ENCODE data around the gene AWAT2.

The AWAT2 gene, protein sequence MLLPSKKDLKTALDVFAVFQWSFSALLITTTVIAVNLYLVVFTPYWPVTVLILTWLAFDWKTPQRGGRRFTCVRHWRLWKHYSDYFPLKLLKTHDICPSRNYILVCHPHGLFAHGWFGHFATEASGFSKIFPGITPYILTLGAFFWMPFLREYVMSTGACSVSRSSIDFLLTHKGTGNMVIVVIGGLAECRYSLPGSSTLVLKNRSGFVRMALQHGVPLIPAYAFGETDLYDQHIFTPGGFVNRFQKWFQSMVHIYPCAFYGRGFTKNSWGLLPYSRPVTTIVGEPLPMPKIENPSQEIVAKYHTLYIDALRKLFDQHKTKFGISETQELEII

DNA sequence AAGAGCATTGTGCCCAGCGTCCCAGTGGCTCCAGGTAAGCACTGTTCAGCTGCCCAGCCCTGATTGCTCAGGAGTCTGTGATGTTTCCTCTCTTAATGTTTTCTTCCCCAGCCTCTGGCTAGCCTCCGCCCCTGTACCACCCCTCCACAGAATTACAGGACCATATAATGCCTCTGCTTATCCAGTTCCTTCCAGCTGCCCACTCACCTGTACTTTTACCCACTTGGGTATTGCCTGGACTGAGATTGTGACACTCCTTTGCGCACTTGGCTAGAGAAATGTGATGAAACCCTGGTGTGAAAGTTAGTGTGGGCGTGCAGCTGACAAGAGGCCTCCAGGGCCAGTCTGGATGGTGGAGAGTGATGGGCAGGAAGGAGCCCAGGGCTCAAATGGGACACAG lies at the start of gene AWAT2:
TSS of gene AWAT2 (minus strand) at position 14 of the 400 bp plus-strand sequence. CDS start at position 8, 6 bp downstream.
- DNase-seq (ENCODE audit: low spot score), result no peak

DNA sequence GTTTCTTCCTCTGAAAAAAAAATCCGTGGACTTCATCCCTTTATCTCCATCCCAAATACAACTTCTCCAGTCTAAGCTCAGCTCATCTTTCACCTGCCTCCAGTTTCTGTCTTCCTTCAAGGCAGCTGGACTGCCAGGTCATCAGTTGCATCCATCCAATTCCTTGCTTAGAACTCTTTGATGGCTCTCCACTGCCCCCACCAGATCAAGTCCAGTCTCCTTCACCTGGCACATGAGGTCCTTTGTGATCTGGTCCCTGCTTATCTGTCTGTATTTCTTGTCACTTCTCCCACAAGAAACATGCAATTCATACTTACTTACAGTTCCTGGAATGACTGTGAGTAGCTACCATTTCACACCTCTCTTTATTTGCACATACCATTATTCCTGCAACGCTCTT lies 46.3 kb upstream of the AWAT2 start:
- no peak for DNase-seq (ENCODE audit: low spot score)

DNA sequence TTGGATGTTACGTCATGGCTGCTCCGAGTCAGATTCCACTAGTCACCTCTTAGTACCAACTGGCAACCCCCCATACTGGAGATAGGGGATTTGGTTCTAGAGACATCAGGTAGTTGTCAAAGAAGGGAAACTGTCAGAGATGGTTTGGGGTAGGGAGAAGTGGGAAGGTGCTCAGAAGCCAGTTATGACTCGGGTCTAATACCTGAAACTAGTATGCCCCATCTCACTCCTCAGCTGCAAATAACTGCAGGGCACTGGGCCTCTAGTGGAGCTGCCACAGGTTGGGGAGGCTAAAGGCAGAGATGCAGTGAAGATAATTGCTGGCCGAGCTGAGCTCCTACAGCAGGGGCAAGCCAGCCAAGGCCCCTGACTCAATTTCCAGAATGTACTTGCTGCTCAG lies 42.5 kb upstream of the AWAT2 start:
- DNase-seq (ENCODE audit: low spot score), result no peak

DNA sequence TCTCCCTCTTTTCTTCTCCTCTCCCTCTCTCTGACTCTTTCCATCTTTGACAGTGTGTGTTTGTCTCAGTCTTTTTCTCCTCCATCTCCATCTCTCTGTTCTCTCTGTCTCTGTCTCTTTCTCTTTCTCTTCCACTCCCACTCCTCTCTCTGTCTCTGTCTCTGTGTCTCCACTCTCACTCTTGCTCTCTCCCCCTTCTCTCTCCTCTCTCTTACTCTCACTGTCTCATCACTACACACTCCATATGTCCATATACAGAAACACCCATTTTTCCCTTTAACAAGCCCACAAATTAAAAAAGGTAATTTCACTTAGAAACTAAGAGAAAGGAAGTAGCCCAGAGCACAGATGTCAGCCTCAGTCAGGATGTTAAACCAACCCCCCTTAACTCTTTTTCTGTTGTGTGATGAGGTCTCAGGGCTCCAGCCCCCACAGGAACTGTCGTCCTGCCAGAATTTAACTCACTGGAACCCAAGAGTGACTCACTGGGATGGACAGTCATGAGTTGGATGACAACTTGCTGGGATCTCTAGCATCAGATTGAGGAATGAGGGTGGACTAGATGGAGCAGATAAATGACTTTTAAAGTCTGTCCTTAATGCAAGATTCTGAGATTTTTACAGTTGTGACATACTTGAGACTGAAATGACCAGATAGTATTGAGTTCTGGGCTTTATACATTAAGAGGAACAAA lies 40.0 kb upstream of the AWAT2 start:
- no peak for DNase-seq (ENCODE audit: low spot score)

DNA sequence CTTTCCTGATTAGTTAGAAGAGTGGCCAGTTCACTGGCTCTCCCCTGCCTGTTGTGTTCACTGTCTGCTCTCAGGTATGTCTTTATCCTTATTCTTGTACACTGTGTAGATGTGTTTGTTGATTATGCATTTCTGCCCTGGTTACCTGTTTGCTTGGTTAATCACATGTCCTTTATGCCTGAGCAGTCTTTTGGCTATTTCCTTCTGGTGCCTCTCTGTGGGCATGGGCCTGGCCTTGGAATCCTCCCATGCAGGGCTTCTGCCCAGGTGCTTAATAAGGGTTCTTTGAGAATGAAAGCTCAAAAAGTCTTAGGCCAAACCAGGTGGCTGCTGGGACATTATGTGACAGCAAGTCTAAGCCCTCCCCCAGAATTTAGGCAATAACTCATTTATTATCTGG lies 39.0 kb upstream of the AWAT2 start:
- DNase-seq (ENCODE audit: low spot score), result no peak

DNA sequence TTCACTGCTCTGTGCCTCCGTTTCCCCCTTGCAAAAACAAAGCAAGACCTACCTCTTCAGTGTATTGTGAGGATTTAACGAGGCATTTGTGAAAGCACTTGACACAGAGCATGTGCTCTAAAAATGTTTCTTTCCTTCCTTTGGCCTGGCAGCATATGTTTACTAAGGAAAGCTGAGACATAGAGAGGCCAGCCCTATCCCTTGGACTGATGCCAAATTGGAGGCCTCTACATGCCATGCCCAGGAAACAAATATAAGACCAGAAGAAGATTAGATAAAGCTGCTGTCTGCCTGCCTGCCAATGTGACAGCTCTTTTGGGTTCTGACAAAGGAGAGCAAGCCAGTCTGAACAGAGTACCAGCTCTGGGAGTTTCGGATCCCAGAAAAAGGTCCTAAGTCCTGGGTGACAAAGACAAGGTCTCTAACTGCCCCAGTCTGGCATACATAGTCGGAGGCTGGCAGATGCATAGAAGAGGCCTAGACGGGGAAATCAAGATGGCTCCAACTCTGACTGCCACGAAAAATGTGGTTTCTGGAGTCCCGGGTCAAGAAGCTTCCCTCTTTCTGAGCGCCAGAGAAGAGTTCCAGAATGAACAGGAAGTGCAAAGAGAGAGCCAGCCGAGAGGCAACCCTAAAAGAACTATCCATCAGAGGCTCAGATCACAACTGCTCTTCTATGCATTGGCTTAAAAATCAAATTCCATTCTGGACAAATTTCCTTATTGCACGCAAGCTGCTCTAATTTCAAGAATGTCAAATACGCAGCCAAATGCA lies 38.3 kb upstream of the AWAT2 start:
- no peak for DNase-seq (ENCODE audit: low spot score)

DNA sequence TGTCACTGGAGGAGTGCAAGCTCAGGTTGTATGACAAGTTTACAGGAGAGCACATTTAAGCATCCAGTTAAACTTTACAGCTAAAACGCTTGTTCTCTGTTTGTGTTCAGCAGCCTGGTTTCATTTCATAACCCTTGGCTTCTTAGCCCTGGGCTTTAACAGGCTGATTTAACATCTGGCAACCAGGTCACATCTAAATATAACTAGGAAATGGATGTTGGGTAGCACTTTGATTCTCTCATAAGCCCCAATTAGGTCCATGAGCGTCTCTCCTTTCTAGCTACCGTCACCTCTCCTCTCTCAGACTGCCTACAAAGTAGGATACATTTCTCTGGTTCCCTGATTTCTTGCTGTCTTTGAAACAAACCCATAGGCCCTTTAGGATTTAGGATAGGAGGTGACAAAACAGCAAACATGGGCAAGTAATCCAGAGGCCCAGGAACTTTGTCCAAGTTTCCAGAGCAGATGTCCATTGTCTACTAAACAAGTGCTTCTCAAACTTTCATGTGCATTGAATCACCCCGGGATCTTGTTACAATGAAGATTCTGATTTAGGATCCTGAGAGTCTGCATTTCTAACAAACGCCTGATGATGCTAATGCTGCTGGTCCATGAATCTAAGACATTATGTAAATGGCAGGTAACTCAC lies 35.0 kb upstream of the AWAT2 start:
- DNase-seq (ENCODE audit: low spot score), result no peak

DNA sequence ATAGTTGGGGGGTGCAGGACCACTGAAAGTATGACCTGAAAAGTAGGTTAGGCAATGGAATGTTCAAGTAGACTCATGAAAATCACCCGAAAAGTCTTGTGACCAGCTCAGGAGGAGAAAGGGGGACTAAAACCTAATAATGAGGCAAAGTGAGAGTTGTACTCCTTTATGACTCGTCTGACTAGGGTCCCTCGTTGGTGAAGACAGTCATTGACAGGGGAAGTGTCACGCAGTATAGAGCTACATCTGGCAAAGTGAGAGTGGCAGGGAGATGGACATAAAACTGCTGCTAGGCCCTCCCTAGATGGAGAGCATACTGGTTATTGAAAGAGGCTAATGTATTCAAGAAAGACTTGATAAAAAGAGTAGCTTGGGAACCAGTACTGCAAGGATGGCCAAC lies 33.0 kb upstream of the AWAT2 start:
- DNase-seq (ENCODE audit: low spot score), result no peak

DNA sequence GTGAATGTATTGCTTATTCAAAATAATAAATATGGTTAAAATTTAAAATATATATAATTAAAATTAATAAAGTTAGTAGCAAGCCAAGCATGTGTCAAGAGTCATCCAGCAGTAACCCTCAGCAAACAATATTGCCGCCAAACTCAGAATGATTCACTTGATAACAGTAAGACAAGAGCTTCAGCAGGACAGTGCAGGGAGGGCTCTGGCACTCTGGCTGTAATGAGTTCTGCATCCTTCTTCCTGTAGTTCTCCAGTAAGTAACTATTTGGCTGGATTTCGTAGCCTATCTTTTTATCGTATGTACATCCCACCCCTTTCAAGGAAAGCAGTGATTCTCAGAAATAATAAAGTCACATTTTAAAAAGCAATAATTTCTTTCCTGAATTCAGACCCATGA lies 30.1 kb upstream of the AWAT2 start:
- no peak for DNase-seq (ENCODE audit: low spot score)

DNA sequence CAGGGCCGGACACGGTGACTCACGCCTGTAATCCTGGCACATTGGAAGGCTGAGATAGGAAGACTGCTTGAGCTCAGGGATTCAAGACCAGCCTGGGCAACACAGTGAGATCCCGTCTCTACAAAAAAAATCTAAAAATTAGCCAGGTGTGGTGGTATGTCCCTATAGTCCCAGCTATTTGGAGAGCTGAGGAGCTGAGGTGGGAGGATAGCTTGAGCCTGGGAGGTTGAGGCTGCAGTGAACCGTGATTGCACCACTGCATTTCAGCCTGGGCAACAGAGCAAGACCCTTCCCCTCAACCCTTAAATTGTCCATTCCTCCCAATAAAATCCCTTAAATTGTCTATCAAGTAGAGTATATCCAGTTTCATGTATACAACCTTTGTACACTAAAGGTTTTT lies 29.6 kb upstream of the AWAT2 start:
- no peak for DNase-seq (ENCODE audit: low spot score)

DNA sequence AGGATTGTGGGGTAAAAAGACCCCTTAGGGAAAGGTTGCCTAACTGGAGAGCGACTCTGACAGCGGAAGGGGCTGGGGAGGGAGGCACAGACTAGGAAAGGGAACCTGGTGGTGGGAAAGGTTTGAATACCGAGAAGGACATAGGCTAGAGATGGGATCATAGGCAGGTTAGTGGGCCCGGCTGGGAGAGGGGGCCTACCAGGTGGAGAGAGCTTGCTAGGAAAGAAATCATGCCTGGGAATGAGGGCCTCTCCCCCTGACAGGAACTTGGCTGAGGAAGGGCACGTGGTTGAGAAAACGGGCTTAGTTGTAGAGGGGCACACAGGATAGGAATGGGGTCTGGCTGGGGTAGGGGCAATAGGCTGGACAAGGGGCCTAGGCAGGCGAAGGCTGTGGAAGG lies 16.9 kb upstream of the AWAT2 start:
- no peak for DNase-seq (ENCODE audit: low spot score)

DNA sequence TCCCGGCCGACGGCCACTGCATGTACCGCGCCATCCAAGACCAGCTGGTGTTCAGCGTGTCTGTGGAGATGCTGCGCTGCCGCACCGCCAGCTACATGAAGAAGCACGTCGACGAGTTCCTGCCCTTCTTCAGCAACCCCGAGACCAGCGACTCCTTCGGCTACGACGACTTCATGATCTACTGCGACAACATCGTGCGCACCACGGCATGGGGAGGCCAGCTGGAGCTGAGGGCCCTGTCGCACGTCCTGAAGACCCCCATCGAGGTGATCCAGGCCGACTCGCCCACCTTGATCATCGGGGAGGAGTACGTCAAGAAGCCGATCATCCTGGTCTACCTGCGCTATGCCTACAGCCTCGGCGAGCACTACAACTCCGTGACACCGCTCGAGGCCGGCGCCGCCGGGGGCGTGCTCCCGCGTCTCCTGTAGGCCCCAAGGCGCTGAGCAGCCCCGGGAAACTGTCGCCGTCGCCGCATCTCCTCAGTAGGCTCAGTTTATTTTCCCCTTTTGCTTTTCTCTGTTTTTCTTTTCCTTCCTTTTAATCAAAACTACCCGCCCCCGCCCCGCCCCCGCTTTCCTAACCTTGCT lies 13.3 kb upstream of the AWAT2 start:
- DNase-seq (ENCODE audit: low spot score), result no peak

DNA sequence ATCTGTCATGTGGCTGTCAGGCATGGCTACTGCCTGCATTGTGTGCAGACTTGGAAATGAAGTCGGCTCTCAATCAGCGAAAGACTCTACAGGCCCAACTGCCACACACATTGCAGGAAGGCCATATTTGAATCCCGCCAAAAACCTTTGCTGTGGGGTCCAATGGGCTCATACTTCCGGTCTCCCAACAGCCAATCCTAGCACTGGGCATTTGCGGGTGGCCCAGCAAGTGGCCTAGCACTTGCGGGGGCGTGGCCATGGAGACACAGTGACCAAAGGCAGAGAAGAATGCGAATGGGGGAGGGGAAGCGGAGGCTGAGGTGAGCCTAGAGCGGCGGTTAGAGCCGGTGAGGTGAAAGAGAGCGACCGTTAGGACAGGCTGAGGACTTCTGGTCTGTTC lies 12.3 kb upstream of the AWAT2 start, which contains the start of gene OTUD6A:
TSS of gene OTUD6A (plus strand) at position 382 of the 400 bp plus-strand sequence. CDS start 68 bp downstream, outside the sequence.
- no peak for DNase-seq (ENCODE audit: low spot score)

DNA sequence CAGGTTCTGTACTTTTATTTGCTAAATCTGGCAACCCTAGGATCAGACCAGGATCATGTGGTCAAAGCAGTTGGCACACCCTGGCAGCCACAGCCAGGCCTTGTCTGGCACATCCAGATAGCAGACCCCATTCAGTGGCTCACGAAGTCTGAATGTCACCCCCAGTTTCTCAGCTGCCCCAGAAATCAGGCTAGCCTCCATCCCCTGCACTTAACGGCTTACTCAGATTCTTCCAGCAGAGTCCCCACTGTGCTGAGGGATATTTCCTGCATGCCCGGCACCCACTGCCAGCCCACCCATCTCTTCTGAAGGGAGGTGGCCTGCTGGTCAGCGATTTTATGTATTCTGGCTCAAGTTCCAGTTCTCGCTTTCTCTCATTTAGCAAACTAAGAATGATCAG lies 4.7 kb upstream of the AWAT2 start:
- DNase-seq (ENCODE audit: low spot score), result no peak

DNA sequence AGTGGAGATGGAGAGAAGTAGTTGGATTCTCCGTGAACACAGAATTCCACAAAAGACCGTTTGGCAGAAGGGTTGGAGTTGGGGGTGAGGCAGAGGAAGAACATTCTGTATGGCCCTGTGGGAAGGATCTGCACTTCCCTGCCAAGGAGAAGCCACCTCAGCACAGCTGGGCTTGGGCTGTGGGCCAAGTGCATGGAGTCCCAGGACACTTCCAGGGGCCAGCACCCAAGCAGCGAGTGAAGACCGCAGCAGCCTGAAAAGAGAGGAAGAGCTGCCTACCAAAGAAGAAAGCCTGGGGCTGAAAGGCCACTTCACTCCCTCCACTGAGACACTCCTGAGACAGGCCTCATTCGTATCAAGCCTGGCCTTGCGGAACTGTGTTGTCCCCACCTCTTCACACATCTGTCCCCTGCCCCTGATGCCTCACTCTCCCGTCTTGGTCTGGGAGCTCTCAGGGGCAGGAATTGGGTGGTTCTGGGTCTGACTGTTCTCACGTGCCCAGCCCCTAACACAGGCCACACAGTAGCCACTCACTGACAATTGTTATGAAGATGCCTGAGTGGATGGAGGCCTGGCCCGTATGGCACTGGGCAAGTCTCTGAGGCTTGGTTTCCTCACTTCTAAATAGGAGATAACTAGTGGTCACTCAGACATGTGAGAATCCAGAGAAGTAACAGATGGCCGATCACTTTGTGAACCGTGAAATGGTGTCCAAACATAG lies 3.3 kb upstream of the AWAT2 start:
- DNase-seq (ENCODE audit: low spot score), result no peak

DNA sequence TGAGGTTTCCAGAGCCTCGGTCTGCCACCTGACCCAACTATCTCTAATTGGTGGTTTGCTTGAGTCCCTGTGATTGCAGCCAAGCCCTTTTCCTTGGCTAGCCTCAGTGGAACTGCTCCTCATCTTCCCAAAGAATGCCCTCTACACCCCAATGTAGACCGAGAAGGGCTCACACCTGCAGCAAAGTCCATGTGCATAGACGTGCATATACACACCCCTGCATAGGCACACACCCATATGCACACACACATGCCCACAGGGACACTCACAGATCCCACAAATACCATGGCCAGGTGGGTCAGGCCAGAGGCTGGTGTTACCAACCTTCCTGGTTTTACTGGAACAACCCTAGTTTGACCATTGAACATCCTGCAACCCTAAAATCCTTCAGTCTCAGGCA lies 332 bp downstream of the AWAT2 start:
- DNase-seq (ENCODE audit: low spot score), result no peak

DNA sequence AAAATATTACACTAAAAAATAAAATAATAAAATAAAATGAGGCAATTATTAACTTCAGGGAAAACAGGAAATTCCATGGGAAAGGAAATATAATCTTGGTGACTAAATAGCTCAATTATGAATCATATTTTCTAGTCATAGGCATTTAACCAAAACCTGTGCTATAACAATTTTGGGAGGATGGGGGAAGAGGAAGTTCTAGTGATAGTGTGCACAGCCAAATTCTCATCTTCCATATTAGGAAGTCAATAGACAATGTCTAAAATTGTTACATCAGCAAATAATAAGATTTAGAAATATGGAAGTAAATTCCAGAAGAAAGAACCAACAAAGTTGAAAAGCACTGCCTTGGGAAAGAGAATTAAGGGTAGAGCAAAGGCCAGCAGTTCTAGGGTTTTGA lies 2.8 kb downstream of the AWAT2 start:
- DNase-seq (ENCODE audit: low spot score), result no peak

DNA sequence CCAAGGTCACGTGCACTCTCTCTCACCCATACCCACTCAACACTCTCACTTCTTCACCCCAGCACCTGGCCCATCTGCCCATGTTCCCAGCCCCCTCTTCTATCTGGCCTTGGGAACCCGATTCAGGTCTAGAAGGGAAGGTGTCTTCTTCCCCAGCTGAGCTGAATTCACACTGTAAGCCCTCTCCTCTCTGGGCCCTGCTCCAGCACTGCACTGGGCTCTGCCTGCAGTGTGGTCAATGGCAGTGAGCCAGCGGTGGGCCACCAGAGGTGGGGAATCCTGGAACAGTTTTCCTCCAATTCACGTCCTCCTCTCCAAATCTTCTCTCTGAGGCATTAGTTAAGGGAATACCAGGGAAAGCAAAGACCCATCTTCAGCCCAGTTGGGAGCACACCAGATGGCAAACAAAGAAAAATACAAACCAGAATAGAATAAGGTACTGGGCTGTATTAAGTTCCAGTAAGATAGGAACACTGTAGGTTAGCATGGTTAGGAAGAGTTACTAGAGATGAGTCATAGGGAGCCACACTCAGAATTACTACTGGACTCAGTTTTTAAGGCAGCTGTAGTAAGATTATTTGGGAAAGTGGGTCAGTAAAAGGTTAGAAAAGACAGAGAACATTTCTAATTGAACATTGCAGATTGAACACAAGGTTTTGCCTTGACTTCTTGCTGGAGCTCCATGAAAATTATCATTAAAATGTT lies 5.0 kb downstream of the AWAT2 start:
- DNase-seq (ENCODE audit: low spot score), result no peak

DNA sequence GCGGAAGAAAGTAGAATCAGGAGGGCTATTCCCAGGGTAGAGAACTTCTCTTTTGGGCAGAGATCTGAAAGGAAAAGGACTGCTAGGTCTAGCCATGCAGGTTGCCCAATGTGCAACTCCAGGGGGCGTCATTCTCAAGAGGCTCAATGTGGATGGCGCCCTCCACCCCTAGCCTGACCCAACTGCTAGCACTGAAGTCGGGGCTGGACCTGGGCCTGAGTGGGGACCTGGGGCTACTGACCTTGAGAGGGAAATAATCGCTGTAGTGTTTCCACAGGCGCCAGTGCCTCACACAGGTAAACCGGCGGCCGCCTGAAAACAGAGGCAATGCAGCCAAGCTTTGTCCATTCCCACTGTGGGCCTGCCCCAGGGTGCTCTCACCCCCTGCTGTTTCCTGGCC lies 6.1 kb downstream of the AWAT2 start:
- no peak for DNase-seq (ENCODE audit: low spot score)
